ENCODE results near the gene MYO1F.
"Not testable (repeated sequence)": the region's sequence is repeated elsewhere in the genome, so short reads cannot be mapped to it uniquely, and the experiment has no call there.

Gene MYO1F

DNA sequence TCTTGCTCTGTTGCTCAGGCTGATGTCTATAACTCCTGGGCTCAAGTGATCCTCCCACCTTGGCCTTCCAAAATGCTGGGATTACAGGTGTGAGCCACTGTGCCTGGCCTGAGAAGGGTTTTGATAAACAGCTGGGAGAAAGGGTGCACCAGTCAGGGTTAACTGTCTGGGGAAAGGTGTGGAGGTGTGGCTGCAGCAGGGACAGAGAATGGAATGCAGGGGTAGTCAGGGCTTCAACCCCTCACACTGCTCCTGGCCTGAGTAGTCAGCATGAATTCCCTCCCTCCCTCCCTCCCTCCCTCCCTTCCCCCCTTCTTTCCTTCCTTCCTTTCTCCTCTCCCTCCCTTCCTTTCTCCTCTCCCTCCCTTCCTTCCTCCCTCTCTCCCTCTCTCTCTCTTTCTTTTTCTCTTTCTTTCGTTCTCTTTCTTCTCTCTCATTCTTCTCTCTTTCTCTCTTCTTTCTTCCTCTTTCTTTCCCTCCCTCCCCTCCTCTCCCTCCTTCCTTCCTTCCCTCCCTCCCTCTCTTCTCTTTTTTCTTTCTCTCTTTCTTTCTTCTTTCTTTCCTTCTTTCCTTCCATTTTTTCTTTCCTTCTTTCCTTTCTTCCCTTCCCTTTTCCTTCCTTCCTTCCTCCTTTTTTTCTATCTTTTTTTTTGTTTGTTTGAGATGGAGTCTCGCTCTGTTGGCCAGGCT lies 16.0 kb downstream of the MYO1F start:
- DNase-seq = no peak

DNA sequence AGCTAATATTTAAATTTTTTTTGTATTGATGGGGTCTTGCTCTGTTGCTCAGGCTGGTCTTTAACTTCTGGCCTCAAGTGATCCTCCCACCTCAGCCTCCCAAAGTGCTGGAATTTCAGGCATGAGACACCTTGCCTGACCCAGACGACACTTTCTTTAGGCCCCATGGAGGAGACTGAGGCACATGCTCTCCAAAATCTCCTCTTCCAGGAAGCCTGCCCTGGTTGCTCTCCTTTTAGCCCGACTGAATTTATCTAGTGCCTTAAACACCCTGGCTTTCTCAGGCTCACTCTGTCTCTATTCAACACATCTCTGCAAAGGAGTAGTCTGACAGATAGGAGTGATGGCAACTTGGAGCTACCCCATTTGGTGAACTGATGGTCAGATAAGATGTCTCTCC lies 18.9 kb downstream of the MYO1F start:
- no peak for DNase-seq

DNA sequence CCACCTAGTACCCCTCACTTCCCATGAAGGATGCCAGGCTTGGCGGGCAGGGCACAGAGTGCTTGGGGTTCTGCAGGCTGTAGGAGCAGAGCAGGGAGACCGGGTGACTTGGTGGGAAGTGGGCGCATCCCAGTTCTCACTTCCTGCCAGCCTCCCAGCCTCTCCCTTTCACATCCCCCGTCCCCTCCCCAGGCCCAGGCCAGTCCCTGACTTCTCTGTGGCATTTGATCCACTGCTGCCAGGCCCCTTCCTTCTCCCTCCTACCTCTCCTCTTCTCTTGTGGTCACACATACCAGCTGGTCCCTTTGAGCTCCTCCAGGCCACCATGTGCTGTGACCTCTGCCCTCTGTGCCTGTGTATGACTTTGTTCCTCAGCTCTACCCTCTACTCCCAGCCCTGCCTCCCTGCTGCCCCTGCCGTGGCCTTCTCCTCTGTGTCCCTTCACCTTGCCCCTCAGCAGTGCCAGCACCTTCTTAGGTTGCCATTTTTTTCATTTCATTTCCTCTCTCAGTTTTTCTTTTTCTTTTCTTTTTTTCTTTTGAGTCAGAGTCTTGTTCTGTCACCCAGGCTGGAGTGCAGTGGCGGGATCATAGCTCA lies 19.5 kb downstream of the MYO1F start:
- DNase-seq = no peak

DNA sequence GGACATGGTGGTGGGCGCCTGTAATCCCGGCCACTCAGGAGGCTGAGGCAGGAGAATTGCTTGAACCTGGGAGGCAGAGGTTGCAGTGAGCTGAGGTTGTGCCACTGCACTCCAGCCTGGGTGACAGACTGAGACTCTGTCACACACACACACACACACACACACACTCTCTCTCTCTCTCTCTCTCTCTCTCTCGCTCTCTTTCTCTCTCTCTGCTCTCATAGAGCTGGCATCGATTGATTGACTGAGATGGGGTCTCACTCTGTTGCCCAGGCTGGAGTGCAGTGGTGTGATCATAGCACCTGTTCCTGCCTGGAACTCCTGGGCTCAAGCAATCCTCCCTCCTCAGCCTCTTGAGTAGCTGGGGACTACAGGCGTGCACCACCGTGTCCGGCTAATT lies 23.5 kb downstream of the MYO1F start:
- not testable (repeated sequence) for DNase-seq

DNA sequence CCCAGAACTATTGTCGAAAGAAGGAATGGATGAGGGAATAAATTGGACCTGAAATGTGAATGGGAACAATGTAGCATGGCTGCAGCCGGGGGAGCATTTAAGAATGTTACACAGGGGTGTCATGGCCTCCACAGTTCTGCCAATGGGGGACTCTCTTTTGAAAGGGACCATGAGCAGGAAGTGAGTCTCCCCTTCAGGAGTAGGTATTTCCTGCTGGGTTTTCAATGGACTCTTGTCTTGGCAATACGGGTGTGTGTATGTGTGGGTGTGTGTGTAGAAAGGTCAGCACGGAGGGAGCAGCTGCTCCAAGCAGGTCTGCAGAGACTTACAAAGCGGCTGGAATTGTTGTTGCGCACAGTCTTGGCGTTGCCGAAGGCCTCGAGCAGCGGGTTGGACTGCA lies 24.4 kb downstream of the MYO1F start:
- DNase-seq = no peak

- DNase-seq = no peak
These were observed 27.2 kb downstream of the MYO1F start for GRCh38 chr19:8550070-8550469.

DNA sequence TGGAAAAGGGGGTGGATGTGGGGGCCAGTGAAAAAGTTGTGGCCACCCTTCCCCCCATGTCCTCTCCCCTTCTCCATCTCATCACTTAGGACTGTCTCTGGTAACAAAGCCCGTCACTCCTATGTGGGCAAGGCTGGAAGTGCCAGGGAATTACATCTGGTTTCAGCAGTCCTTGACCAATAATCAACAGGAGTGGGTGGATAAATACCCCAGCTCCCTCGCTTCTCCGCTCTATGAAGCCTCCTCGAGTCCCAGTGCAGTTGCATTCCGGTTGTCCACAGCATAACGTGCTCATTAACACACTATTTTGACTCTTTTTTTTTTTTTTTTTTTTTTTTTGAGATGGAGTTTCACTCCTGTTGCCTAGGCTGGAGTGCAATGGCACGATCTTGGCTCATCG lies 31.5 kb downstream of the MYO1F start:
- no peak for DNase-seq

- DNase-seq = no peak
These were observed 33.1 kb downstream of the MYO1F start for GRCh38 chr19:8544168-8544567.

- no peak for DNase-seq
These were observed 37.6 kb downstream of the MYO1F start for GRCh38 chr19:8539621-8540149.

GRCh38 chr19:8537099-8537498 lies 40.1 kb downstream of the MYO1F start:
- no peak for DNase-seq

GRCh38 chr19:8536282-8536681 lies 41.0 kb downstream of the MYO1F start:
- no peak for DNase-seq

GRCh38 chr19:8532225-8532624 lies 45.0 kb downstream of the MYO1F start:
- DNase-seq = no peak

- DNase-seq = no peak
These were observed 45.8 kb downstream of the MYO1F start for GRCh38 chr19:8531470-8531869.

GRCh38 chr19:8530061-8530679 lies 47.1 kb downstream of the MYO1F start:
- no peak for DNase-seq

DNA sequence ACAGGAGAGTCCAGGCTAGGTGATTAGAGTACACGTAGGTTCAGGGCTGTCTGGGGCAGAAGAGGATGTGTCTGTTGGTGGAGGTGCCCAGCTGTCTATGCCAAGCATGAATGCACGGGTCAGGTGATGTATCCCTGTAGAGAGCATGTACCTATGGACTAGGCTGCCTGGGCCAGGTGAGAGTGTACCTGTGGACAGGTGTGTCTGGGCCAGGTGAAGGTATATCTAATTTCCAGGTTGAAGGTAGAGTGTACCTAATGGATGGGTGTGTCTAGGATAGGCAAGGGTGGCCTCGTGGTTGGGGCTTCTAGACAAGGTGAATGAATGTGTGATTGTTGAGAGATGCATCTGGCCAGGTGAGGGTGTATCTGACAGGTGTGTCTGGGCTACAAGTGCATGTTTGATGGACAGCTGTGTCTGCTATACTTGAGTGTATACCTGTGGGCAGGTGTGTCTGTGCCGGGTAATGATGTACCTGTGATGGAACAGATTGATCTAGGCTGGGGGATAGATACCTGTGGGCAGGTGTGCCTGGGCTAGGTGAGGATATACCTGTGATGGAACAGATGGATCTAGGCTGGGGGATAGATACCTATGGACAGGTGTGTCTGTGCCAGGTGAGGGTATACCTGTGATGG lies 47.8 kb downstream of the MYO1F start:
- no peak for DNase-seq

DNA sequence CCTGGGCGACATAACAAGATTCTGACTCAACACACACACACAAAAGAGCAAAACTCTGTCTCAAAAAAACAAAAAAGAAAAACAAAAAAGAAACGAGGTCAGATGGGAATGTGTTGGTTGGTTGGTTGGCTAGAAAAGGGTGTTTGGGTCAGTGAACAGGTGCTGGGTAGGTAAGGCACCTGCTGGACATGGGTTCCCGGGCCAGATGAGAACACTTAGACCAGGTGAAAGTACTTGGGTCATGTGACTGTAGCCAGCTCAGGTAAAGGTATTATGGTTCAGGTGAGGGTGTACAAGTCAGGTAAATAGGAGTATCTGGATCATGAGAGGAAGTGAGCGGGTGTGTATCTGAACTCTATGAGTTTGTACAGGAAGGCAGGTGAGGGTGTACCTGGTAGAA lies 48.7 kb downstream of the MYO1F start:
- no peak for DNase-seq

- no peak for DNase-seq
These were observed 50.7 kb downstream of the MYO1F start for GRCh38 chr19:8526345-8527091.

DNA sequence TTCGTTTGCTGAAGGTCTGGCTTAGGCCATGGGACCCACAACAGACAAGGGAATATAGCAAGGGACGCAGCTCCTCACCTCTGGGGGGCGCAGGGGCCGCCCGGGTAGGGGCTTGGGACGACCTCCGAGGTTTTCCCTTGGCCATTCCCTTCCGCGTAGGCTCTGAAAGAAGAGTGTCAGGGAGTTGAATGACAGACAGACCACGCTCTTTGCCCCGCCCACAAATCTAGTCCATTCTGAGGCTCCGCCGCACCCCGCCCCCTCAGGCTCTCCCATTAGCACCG lies 51.9 kb downstream of the MYO1F start:
- no peak for DNase-seq

DNA sequence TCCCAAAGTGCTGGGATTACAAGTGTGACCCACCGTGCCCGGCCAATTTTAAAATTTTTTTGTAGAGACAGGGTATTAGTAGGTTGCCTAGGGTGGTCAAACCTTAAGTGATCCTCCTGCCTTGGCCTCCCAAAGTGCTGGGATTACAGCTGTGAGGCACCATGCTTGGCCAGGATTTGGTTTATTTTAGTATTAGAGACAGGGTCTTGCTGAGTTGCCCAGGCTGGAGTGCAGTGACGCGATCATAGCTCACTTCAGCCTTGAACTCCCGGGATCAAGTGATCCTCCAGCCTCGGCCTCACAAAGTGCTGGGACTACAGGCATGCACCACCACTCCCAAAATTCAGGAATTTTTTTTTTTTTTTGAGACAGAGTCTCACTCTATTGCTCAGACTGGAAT lies 57.9 kb downstream of the MYO1F start:
- no peak for DNase-seq

GRCh38 chr19:8518536-8518935 lies 58.7 kb downstream of the MYO1F start:
- no peak for DNase-seq

- DNase-seq = peak; percentile 39
These were observed 59.4 kb downstream of the MYO1F start for GRCh38 chr19:8517551-8518442.

- DNase-seq = peak; percentile 25
These were observed 61.9 kb downstream of the MYO1F start for GRCh38 chr19:8515317-8515716.

All from effector CD4-positive, alpha-beta T cell (primary cell).